ENCODE measurements around the gene RABEPK.

The RABEPK gene

DNA sequence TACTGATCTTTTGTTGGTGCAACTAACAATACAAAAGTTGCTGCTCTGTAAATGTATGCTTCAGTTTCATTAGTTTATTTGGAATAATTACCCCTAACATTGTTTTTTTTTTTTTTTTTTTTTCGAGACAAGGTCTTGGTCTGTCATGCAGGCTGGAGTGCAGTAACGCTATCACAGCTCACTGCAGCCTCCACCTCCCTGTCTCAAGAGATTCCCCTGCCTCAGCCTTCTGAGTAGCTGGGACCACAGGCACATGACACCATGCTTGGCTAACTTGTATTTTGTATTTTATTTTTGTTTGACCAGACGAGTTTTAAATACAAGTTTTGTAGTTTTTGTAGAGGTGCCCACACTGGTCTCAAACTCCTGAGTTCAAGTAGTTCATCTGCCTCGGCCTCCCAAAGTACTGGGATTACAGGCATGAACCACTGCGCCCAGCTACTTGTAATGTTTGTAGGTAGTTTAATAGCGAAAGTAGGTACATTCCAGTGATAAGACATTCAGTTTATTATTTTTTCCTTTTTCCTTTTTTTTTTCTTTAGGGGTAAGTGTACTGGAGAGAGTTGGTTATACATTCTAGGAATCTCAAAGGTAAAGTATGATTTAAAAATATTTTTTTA, 68.2 kb downstream of the RABEPK start:
- H3K4me3 ChIP-seq (ENCODE audit: low read length) = no peak overlapping the region
- no peak for DNase-seq (ENCODE audit: low read depth)
- no peak for TF ChIP-seq CTCF (conservative IDR thresholded peaks at IDR 0.05; ENCODE audit: low read depth, low read length)

GRCh38 chr9:125269014-125269397, 68.7 kb downstream of the RABEPK start:
- no peak for DNase-seq (ENCODE audit: low read depth)
- TF ChIP-seq CTCF (conservative IDR thresholded peaks at IDR 0.05; ENCODE audit: low read depth, low read length) = no peak
- no peak overlapping the region for H3K4me3 ChIP-seq (ENCODE audit: low read length)

GRCh38 chr9:125271081-125271480, 70.7 kb downstream of the RABEPK start:
- no peak for DNase-seq (ENCODE audit: low read depth)
- no peak for TF ChIP-seq CTCF (conservative IDR thresholded peaks at IDR 0.05; ENCODE audit: low read depth, low read length)
- no peak overlapping the region for H3K4me3 ChIP-seq (ENCODE audit: low read length)

DNA sequence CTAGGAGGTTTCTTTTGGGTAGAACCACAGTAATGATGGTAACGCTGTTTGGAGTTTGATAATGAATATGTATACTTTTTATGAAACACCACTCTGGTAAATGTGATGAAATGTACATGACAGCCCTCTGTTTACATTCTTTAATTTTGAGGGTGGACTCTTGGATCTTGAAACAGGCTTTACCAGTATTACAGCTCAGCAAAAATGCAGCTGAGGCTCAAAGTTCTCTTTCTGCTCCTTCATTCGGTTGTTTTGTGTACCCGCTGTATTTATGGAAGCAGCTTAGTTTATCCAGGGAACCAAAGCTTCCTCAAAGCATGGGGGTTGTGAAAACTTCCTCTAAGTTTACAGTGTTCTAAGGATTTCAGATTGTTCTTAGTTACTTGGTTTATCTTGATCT, 72.4 kb downstream of the RABEPK start:
- no peak for TF ChIP-seq CTCF (conservative IDR thresholded peaks at IDR 0.05; ENCODE audit: low read depth, low read length)
- no peak for DNase-seq (ENCODE audit: low read depth)
- no peak overlapping the region for H3K4me3 ChIP-seq (ENCODE audit: low read length)

- TF ChIP-seq CTCF (conservative IDR thresholded peaks at IDR 0.05; ENCODE audit: low read depth, low read length) = no peak
- DNase-seq (ENCODE audit: low read depth) = no peak
- H3K4me3 ChIP-seq (ENCODE audit: low read length) = no peak overlapping the region
These were observed 76.4 kb downstream of the RABEPK start for GRCh38 chr9:125276771-125277170.

DNA sequence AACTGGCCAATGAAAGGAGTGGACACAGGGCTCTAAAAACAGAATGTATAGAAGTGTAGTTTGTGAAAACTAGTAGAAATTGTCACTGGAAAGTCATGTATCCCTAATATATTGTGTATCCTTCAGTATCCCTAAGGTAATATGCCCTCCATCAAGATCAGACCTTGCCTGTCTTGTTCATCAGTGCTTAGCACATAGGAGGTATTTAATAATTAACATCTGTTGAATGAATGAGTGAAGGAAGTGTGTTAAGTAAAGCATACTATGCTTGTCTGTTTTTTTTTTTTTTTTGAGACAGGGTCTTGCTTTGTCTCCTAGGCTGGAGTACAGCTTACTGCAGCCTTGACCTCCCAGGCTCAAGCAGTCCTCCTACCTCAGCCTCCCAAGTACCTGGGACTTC, 77.1 kb downstream of the RABEPK start:
- TF ChIP-seq CTCF (conservative IDR thresholded peaks at IDR 0.05; ENCODE audit: low read depth, low read length) = no peak
- DNase-seq (ENCODE audit: low read depth) = no peak
- no peak overlapping the region for H3K4me3 ChIP-seq (ENCODE audit: low read length)

- TF ChIP-seq CTCF (conservative IDR thresholded peaks at IDR 0.05; ENCODE audit: low read depth, low read length) = no peak
- H3K4me3 ChIP-seq (ENCODE audit: low read length) = no peak overlapping the region
- DNase-seq (ENCODE audit: low read depth) = no peak
These were observed 80.6 kb downstream of the RABEPK start for GRCh38 chr9:125280945-125281344.
